ENCODE results near the gene CCNA2.

CCNA2 gene

GRCh38 chr4:121800961-121801714 is 22.5 kb downstream of the CCNA2 start, which contains the start of gene EXOSC9:
Gene EXOSC9, plus strand, starts transcription at chr4:121801323. Its CDS starts 102 bp downstream, at chr4:121801425.
- peak; percentile 98 for DNase-seq

GRCh38 chr4:121800638-121800960 is 23.1 kb downstream of the CCNA2 start:
- no peak for DNase-seq

- DNase-seq: no peak
Measured at GRCh38 chr4:121799867-121800501, 23.7 kb downstream of the CCNA2 start.

- no peak for DNase-seq
Measured at GRCh38 chr4:121799208-121799823, 24.4 kb downstream of the CCNA2 start.

DNA sequence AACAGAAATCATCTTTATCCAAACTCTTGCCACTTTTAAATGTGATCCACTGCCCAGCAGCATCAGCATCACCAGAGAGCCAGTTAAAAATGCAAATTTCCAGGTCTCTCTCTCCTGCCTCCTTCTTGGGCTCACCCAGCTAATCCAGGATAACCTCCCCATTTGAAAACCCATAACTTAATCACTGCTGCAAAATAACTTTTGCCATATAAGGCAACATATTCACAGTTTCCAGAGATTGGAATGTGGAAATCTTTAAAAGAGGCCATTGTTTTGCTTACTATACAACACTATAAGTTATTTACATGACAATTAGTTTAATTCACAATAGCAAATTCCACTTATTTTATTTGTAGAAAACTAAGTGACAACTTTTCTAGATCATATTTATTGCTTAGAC is 27.4 kb downstream of the CCNA2 start:
- no peak for DNase-seq

DNA sequence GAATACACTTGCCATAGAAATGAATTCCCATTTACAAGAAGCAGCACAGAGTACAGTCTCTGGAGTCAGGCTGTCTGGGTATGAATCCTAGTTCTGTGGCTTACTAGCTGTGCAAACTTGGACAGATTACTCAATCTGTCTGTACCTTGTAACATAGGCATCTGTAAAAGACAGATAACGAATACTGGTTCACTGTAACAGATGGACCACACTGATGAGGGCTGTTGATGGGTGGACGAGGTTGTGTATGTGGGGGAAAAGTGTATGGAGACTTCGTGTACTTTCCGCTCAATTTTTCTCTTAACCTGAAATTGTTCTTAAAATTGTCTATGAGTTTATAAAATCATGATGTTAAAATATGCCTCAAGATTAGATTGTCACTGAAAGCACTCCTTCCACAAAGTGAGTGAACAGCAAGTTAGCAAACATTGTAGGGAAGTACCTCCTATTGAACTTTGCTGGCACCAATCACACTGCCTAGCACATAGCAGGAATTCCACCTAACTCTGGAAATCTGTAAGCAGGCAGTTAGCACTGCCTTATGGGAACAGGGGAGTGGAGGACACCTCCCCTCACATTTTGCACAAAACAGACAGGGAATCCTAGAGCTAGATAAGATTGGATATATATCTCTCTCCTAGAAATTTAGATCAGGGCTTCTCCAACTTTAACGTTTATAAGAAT is 29.0 kb downstream of the CCNA2 start:
- DNase-seq: no peak

GRCh38 chr4:121792966-121793365 is 30.7 kb downstream of the CCNA2 start:
- no peak for DNase-seq

- no peak for DNase-seq
Measured at GRCh38 chr4:121791481-121791880, 32.2 kb downstream of the CCNA2 start.

GRCh38 chr4:121790976-121791375 is 32.7 kb downstream of the CCNA2 start:
- no peak for DNase-seq

GRCh38 chr4:121789960-121790829 is 33.5 kb downstream of the CCNA2 start:
- DNase-seq: no peak

DNA sequence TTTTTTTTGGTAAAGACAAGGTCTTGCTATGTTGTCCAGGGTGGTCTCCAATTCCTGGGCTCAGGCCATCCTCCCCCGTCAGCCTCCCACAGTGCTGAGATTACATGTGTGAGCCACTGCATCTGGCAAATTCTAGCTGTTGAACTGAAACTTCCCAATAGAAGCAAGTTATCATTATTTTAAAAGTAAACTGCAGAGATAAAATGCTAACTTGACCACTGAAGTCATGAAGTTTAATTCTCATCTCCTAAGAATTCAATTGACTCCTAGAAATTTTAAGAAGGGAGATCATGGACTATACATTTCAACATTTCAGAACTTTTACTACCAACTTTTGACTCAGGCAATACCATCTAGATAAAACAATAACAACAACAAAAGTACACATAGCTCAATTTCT is 34.2 kb downstream of the CCNA2 start:
- no peak for DNase-seq

GRCh38 chr4:121788896-121789295 is 34.8 kb downstream of the CCNA2 start:
- no peak for DNase-seq

DNA sequence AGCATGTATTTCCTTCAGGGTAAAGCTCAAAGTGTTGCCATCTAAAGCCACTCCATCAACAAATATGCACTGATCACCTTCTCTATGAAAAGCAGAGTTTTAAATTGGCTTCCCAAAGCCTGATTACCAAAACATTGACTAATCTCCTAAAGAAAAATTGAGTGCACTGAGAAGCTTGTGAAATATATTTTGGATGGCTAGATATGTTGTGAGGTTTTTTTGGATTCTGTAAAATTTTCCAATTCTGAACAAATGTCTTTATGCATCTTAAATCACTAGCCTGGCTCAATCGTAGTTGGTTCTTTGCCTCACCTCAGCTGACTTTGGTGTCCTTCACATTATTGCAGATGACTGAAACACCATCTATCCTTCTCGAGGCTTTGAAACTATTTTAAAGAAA is 37.5 kb downstream of the CCNA2 start:
- no peak for DNase-seq

DNA sequence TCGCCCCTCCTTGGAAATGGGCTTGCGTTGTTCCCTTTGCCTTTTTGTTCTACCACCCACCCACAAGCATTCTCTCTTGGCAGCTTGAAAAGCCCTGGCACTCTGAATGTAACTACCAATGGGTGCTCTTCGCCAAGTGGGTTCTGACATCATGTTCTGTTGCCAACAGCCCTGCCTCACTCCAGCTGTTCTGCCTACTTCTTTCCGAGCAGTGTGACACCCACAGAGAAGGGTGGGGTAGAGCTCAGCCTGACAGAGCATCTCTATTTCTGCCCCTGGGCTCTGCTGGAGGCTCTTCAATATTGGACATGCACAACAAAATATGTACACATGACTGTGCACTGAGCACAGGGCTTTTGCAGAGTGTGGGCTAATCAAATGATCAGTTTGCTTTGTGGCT is 38.2 kb downstream of the CCNA2 start:
- no peak for DNase-seq

DNA sequence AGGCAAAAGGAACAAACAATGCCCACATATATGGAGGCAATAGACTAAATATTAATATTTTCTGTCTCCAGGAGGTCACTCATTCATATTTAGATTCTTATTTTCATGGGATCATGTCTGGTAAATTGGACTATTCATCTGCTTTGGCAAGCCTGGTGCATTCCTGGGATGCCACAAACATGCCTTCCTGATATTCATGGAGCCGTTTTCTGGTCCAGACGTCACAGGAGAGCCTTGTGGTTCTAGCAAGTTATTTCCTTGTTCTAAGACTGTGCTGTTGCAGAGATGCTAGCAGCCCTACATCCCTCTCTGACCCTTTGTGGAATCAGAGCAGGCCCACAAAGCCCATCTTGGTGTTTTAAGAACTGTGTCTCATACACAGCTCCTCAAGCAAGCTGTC is 38.7 kb downstream of the CCNA2 start:
- DNase-seq: no peak

GRCh38 chr4:121784401-121784800 is 39.3 kb downstream of the CCNA2 start:
- no peak for DNase-seq

DNA sequence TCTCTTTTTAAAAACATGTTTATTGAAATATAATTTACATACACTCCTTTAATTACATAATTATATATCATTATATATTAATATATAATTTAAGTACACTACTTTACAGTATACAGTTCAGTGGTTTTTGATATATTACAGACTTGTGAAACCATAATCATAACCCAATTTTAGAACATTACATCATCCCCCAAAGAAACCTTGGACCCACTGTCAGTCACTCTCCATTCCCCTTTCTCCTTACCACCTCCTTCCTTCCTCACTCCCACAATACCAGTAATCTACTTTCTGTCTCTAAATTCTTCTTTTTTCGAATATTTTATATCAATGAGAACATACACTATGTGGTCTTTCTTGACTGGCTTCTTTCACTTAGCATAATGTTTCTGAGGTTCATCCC is 40.5 kb downstream of the CCNA2 start:
- DNase-seq: no peak

DNA sequence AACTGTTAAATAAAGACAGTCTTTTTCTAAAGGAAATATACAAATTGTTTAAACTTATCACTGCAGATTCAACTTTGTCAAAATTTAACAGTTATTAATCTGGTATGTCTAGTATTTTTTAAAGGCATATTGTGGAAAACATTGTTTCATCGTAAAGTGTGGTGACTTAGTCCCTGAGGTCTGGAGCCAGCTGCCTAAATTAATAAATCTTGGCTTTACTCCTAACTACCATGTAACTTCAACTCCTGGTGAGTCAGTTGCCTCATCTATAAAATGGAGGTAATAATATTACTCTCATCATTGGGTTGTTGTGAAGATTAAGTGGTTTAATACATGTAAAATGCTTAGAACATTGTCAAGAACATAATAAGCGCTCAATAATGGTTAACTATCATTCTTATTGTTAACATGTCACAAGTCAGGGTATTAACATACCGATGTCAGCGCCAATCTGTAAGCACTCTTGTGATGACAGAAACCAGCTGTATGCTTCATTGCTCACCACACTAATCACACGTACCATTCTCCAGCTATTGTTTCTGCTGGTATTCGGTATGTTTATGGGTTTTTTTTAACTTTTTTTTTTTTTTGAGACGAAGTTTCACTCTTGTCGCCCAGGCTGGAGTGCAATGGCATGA is 44.6 kb downstream of the CCNA2 start:
- DNase-seq: no peak

DNA sequence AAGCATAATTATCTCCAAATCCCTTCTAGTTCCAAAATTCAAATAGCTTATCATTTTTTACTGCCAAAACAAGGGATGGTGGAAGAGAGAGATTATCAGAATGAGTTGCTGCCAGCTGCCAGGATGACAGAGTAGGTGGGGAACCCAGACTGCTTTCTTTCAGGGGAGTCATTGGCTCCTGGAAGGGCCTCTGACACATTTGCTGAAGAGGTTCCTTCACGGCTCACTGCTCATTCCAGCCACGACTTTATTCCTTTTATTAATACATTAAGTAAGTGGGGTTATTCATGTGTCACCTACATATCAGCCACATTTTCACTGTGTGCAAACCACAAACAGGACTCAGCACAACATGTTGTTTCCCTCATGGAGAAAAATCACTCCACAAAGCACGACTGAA is 46.1 kb downstream of the CCNA2 start:
- DNase-seq: no peak

GRCh38 chr4:121776610-121777401 is 46.9 kb downstream of the CCNA2 start:
- DNase-seq: no peak

DNA sequence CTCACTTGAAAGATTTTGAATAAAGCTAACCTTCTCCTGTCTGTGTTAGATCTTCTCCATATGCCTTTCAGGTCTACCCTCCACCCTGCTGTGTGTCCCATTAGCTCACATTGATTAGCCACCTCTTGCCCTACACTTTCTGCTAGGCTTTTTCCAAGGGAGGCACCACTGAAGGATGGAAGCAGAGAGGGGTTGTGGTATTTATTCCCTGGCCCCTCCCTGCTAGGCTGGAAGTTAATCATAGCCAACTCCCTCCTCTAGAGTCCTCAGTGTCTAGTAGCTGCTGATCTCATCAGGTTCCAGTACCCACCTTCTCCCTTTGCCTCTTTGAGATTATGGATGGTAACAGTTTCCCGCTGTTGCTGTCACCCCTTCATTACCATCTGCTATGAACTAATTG is 49.8 kb downstream of the CCNA2 start:
- DNase-seq: no peak

All from stimulated activated CD8-positive, alpha-beta memory T cell treated with anti-CD3 and anti-CD28 coated beads, Interleukin-4, amount 100 ng/mL, for 48 hours (primary cell).